Ascending aorta (tissue), 2 donors: Measurements from ENCODE around the gene SLC1A2. TPM values are rescaled to one million over a fixed set of nuclear protein-coding genes. Genes with fewer than 3 reads are reported as not detected.
A peak's percentile ranks its signal among the peaks of the same experiment; 100 is the strongest.

Source experiments
- DNase-seq, 2 donors: peaks; one replicate each; pipeline ENCODE4 v3.0.0-alpha.2; 2019; ENCODE audit warnings: low spot score in 2 of 2
- H3K27ac ChIP-seq, 2 donors: fragments of 200-600 bp; sonication (generic); one replicate each; pipeline ENCODE4 v1.5.1; 2016 to 2017; ENCODE audit warnings: mild to moderate bottlenecking in 1 of 2
- H3K27me3 ChIP-seq: fragments of 200-600 bp; sonication (generic); one replicate; pipeline ENCODE4 v1.5.1; 2017
- H3K36me3 ChIP-seq, 2 donors: fragments of 200-600 bp; sonication (generic); one replicate each; pipeline ENCODE4 v1.5.1; 2016
- H3K4me1 ChIP-seq, 2 donors: fragments of 200-600 bp; sonication (generic); one replicate each; pipeline ENCODE4 v1.5.1; 2016 to 2017; ENCODE audit warnings: mild to moderate bottlenecking in 1 of 2
- H3K4me3 ChIP-seq, 2 donors: fragments of 200-600 bp; sonication (generic); one replicate each; pipeline ENCODE4 v1.5.1; 2016 to 2017; ENCODE audit warnings: mild to moderate bottlenecking in 1 of 2
- H3K9me3 ChIP-seq, 2 donors: fragments of 200-600 bp; sonication (generic); one replicate each; pipeline ENCODE4 v1.5.1; 2016
- CTCF ChIP-seq, 3 experiments: fragments of 200-600 bp in 2 of 3; fragments of 450-650 bp in 1 of 3; sonication (generic) in 2 of 3; IDR thresholded peaks; one replicate each; pipeline ENCODE4 v1.5.1; 2016 to 2019; ENCODE audit warnings: antibody characterized with exemption in 3 of 3, mild to moderate bottlenecking in 1 of 3, moderate library complexity in 1 of 3
- intact Hi-C: fragments of 100-400 bp; cut with DNase I; formaldehyde crosslinking; loops from one replicate; pipeline ENCODE4 v1.15.1; 2023
- total RNA-seq: library from RNA; depleted of rRNA; stranded (reverse); fragments of >200 nt; gene quantifications from one replicate; pipeline ENCODE4 v1.1.0, GENCODE V29; 2016

SLC1A2 gene
- total RNA-seq, 1 donor from 2014 or later = 0.32 TPM

GRCh38 chr11:35237860-35238715 lies 181.3 kb downstream of the SLC1A2 start:
- Histone ChIP-seq H3K9me3 (no peaks in the 10 kb centered on the region), H3K36me3 (no peaks in the 10 kb centered on the region), H3K27ac (peak overlapping the region in 1 of 2 donors; percentile 45), H3K27me3 (no peaks in the 10 kb centered on the region), H3K4me1 (no peaks in the 10 kb centered on the region), H3K4me3 (no peak overlapping the region)
- intact Hi-C loops = no loop called here
- TF ChIP-seq CTCF (IDR thresholded peaks at IDR 0.05) = peak; percentile 37 to 46 (median 41)
- no peak for DNase-seq

GRCh38 chr11:35237351-35237750 lies 182.0 kb downstream of the SLC1A2 start:
- intact Hi-C loops = no loop called here

GRCh38 chr11:35236667-35237003 lies 182.7 kb downstream of the SLC1A2 start:
- no peak for DNase-seq
- H3K27ac ChIP-seq = no peak overlapping the region
- H3K4me1 ChIP-seq = no peaks in the 10 kb centered on the region
- intact Hi-C loops = no loop called here
- TF ChIP-seq CTCF (IDR thresholded peaks at IDR 0.05) = no peak
- no peak overlapping the region for H3K4me3 ChIP-seq
- no peaks in the 10 kb centered on the region for H3K9me3 ChIP-seq
- H3K36me3 ChIP-seq = peaks cover 0 to under 1% of the 10 kb centered on the region in 2 donors
- H3K27me3 ChIP-seq = no peaks in the 10 kb centered on the region

More at GRCh38 chr11:35237351-35237750, 182.0 kb downstream of the SLC1A2 start:
- H3K27ac ChIP-seq = peak overlapping the region in 1 of 2 donors; percentile 24
- H3K36me3 ChIP-seq = no peaks in the 10 kb centered on the region
- DNase-seq = no peak
- no peak overlapping the region for H3K4me3 ChIP-seq
- no peaks in the 10 kb centered on the region for H3K9me3 ChIP-seq
- no peaks in the 10 kb centered on the region for H3K27me3 ChIP-seq
- TF ChIP-seq CTCF (IDR thresholded peaks at IDR 0.05) = no peak
- no peaks in the 10 kb centered on the region for H3K4me1 ChIP-seq

GRCh38 chr11:35235936-35236666 lies 183.3 kb downstream of the SLC1A2 start:
- Histone ChIP-seq H3K9me3 (no peaks in the 10 kb centered on the region), H3K27ac (no peak overlapping the region), H3K4me1 (no peaks in the 10 kb centered on the region), H3K36me3 (peaks cover 5% of the 10 kb centered on the region in 2 donors), H3K27me3 (no peaks in the 10 kb centered on the region), H3K4me3 (no peak overlapping the region)
- no peak for DNase-seq
- no peak for TF ChIP-seq CTCF (IDR thresholded peaks at IDR 0.05)
- intact Hi-C loops = no loop called here

GRCh38 chr11:35235498-35235897 lies 183.9 kb downstream of the SLC1A2 start:
- Histone ChIP-seq H3K27me3 (no peaks in the 10 kb centered on the region), H3K4me3 (no peak overlapping the region), H3K27ac (peak overlapping the region in 1 of 2 donors; percentile 12), H3K4me1 (no peaks in the 10 kb centered on the region), H3K36me3 (peaks cover 9 to 10% of the 10 kb centered on the region in 2 donors), H3K9me3 (no peaks in the 10 kb centered on the region)
- DNase-seq = no peak
- no peak for TF ChIP-seq CTCF (IDR thresholded peaks at IDR 0.05)
- intact Hi-C loops = no loop called here
